GM12878 (cell line): ENCODE results near the gene DDX20.

Experiments used
- CEBPB ChIP-seq, 2 experiments: fragments of 150-350 bp in 1 of 2; IDR thresholded peaks; 2 replicates each; pipeline ENCODE4 v1.6.1; 2012 to 2014; ENCODE audit warnings: low read depth in 2 of 2, low read length in 2 of 2, borderline replicate concordance in 1 of 2, inconsistent platforms in 1 of 2
- CHD1 ChIP-seq: IDR thresholded peaks from 2 replicates; pipeline ENCODE4 v1.6.1; 2012; ENCODE audit warnings: low read depth, low read length, improper control_type of control experiment
- CHD2 ChIP-seq: IDR thresholded peaks from 2 replicates; pipeline ENCODE4 v1.6.1; 2011; ENCODE audit warnings: low read depth, low read length, improper control_type of control experiment, borderline replicate concordance
- CTCF ChIP-seq, 3 experiments: IDR thresholded peaks in 2 of 3; conservative IDR thresholded peaks in 1 of 3; 2 replicates each; pipeline ENCODE4 v1.5.1; 2011; ENCODE audit warnings: low read depth in 3 of 3, low read length in 3 of 3, mild to moderate bottlenecking in 3 of 3, control low read depth in 2 of 3, moderate library complexity in 2 of 3, inconsistent platforms in 1 of 3, mixed read lengths in 1 of 3; ENCODE audit not compliant: control insufficient read depth in 2 of 3, insufficient read depth in 1 of 3; ENCODE audit errors: extremely low read depth in 1 of 3
- EGR1 ChIP-seq, 2 experiments: IDR thresholded peaks; 1 replicate in 1 of 2; 2 replicates in 1 of 2; pipeline ENCODE4 v1.6.1; 2011 to 2012; ENCODE audit warnings: low read depth in 2 of 2, low read length in 2 of 2, borderline replicate concordance in 1 of 2, mild to moderate bottlenecking in 1 of 2, moderate library complexity in 1 of 2
- FOXM1 ChIP-seq: IDR thresholded peaks from 2 replicates; pipeline ENCODE4 v1.6.1; 2012; ENCODE audit warnings: low read depth, mild to moderate bottlenecking, inconsistent platforms, low read length, moderate library complexity
- GATAD2B ChIP-seq: fragments of 450-650 bp; conservative IDR thresholded peaks from 2 replicates; pipeline ENCODE4 v1.6.1; 2017; ENCODE audit warnings: low read depth, mild to moderate bottlenecking, moderate library complexity
- JUND ChIP-seq: IDR thresholded peaks from 2 replicates; pipeline ENCODE4 v1.6.1; 2012; ENCODE audit warnings: low read depth, mild to moderate bottlenecking, low read length, improper control_type of control experiment, moderate library complexity
- POLR2A ChIP-seq: IDR thresholded peaks from 2 replicates; pipeline ENCODE4 v1.6.1; 2011; ENCODE audit warnings: low read depth, mild to moderate bottlenecking, low read length
- REST ChIP-seq: IDR thresholded peaks from 2 replicates; pipeline ENCODE4 v1.6.1; 2012; ENCODE audit warnings: mild to moderate bottlenecking, low read depth, low read length
- SPI1 ChIP-seq: IDR thresholded peaks from 2 replicates; pipeline ENCODE4 v1.6.1; 2011; ENCODE audit warnings: low read depth, mild to moderate bottlenecking, low read length, moderate library complexity, borderline replicate concordance; ENCODE audit not compliant: insufficient read depth
- TAF1 ChIP-seq: IDR thresholded peaks from 2 replicates; pipeline ENCODE4 v1.6.1; 2011; ENCODE audit warnings: mild to moderate bottlenecking, low read depth, low read length, borderline replicate concordance
- ZBTB40 ChIP-seq: fragments of 450-650 bp; IDR thresholded peaks from 2 replicates; pipeline ENCODE4 v1.6.1; 2016; ENCODE audit warnings: mild to moderate bottlenecking, moderate library complexity, borderline replicate concordance

GRCh38 chr1:111801071-111801850 is 45.6 kb downstream of the DDX20 start:
- TF ChIP-seq CTCF (IDR thresholded peaks at IDR 0.05 in 2 of 3, conservative IDR thresholded peaks at IDR 0.05 in 1 of 3; ENCODE audit: control insufficient read depth in 2 of 3, extremely low read depth in 1 of 3, insufficient read depth in 1 of 3, low read depth in 3 of 3, low read length in 3 of 3) (no peak), CHD1 (no peak), EGR1 (IDR thresholded peaks at IDR 0.05; ENCODE audit: borderline replicate concordance in 1 of 2, low read depth in 2 of 2, low read length in 2 of 2) (no peak), TAF1 (no peak), POLR2A (no peak), SPI1 (no peak), CEBPB (IDR thresholded peaks at IDR 0.05; ENCODE audit: borderline replicate concordance in 1 of 2, low read depth in 2 of 2, low read length in 2 of 2) (no peak), ZBTB40 (no peak), GATAD2B (no peak), CHD2 (no peak), JUND (no peak), FOXM1 (no peak), REST (no peak)
